ENCODE results near the gene GNL2.

GRCh38 chr1:37633938-37634243 is 38.2 kb upstream of the GNL2 start:
- TF ChIP-seq CTCF (conservative IDR thresholded peaks at IDR 0.05) (no peak), EZH2 (IDR thresholded peaks at IDR 0.05; ENCODE audit: low read depth) (no peak)

Data from PC-9 (cell line).